Trophoblast cell (in vitro differentiated cells and primary cell): ENCODE measurements around the gene RPS23.
A peak's percentile ranks its signal among the peaks of the same experiment; 100 is the strongest.

ENCODE experiments used
- DNase-seq, 2 donors: peaks; one replicate each; pipeline ENCODE4 v3.0.0-alpha.2; 2016
- H2AFZ ChIP-seq: 2 replicates; pipeline ENCODE4 v1.6.1; 2013; ENCODE audit warnings: low read length, moderate library complexity, mild to moderate bottlenecking; ENCODE audit not compliant: insufficient read depth, poor library complexity
- H2AK5ac ChIP-seq: 2 replicates; pipeline ENCODE4 v1.6.1; 2013; ENCODE audit warnings: mild to moderate bottlenecking, low read length
- H2BK120ac ChIP-seq: 2 replicates; pipeline ENCODE4 v1.6.1; 2013; ENCODE audit warnings: low read length, mild to moderate bottlenecking, moderate library complexity; ENCODE audit not compliant: insufficient read depth, poor library complexity
- H2BK12ac ChIP-seq: 2 replicates; pipeline ENCODE4 v1.6.1; 2013; ENCODE audit warnings: mild to moderate bottlenecking, low read length, moderate library complexity
- H2BK5ac ChIP-seq: 2 replicates; pipeline ENCODE4 v1.6.1; 2013; ENCODE audit warnings: low read length, low read depth, moderate library complexity, mild to moderate bottlenecking; ENCODE audit not compliant: poor library complexity
- H3K14ac ChIP-seq: 2 replicates; pipeline ENCODE4 v1.6.1; 2013; ENCODE audit warnings: mild to moderate bottlenecking, low read length
- H3K18ac ChIP-seq: 2 replicates; pipeline ENCODE4 v1.6.1; 2013; ENCODE audit warnings: mild to moderate bottlenecking, low read length
- H3K23ac ChIP-seq: 2 replicates; pipeline ENCODE4 v1.6.1; 2013; ENCODE audit warnings: low read length
- H3K27ac ChIP-seq: 2 replicates; pipeline ENCODE4 v1.5.1; 2013; ENCODE audit warnings: low read depth, mild to moderate bottlenecking, inconsistent platforms, low read length, moderate library complexity
- H3K27me3 ChIP-seq: 2 replicates; pipeline ENCODE4 v1.6.1; 2013; ENCODE audit warnings: inconsistent platforms, mild to moderate bottlenecking, low read length, moderate library complexity; ENCODE audit not compliant: insufficient read depth
- H3K36me3 ChIP-seq, 2 experiments: 1 replicate in 1 of 2; 2 replicates in 1 of 2; pipeline ENCODE4 v1.6.1; 2013; ENCODE audit warnings: low read length in 2 of 2, mild to moderate bottlenecking in 2 of 2, moderate library complexity in 1 of 2; ENCODE audit not compliant: insufficient read depth in 2 of 2, control insufficient read depth in 1 of 2
- H3K4ac ChIP-seq: 2 replicates; pipeline ENCODE4 v1.6.1; 2013; ENCODE audit warnings: low read depth, mild to moderate bottlenecking, low read length, moderate library complexity
- H3K4me1 ChIP-seq, 2 experiments: 1 replicate in 1 of 2; 2 replicates in 1 of 2; pipeline ENCODE4 v1.6.1; 2013; ENCODE audit warnings: low read length in 2 of 2, mild to moderate bottlenecking in 2 of 2, moderate library complexity in 1 of 2; ENCODE audit not compliant: insufficient read depth in 2 of 2, control insufficient read depth in 1 of 2
- H3K4me2 ChIP-seq: 2 replicates; pipeline ENCODE4 v1.6.1; 2013; ENCODE audit warnings: inconsistent platforms, mild to moderate bottlenecking, low read length, moderate library complexity
- H3K4me3 ChIP-seq: 2 replicates; pipeline ENCODE4 v1.5.1; 2013; ENCODE audit warnings: mild to moderate bottlenecking, low read depth, low read length, inconsistent platforms
- H3K79me1 ChIP-seq: one replicate; pipeline ENCODE4 v1.6.1; 2013; ENCODE audit warnings: low read length
- H3K79me2 ChIP-seq: 2 replicates; pipeline ENCODE4 v1.6.1; 2013; ENCODE audit warnings: low read length, mild to moderate bottlenecking; ENCODE audit not compliant: control insufficient read depth, insufficient read depth, poor library complexity
- H3K9ac ChIP-seq: 2 replicates; pipeline ENCODE4 v1.6.1; 2013; ENCODE audit warnings: mild to moderate bottlenecking, low read length
- H3K9me3 ChIP-seq: 2 replicates; pipeline ENCODE4 v1.6.1; 2013; ENCODE audit warnings: low read depth, mild to moderate bottlenecking, control low read depth, inconsistent platforms, low read length; ENCODE audit not compliant: insufficient read depth
- H4K12ac ChIP-seq: 2 replicates; pipeline ENCODE4 v1.6.1; 2013; ENCODE audit warnings: low read depth, mild to moderate bottlenecking, low read length, moderate library complexity
- H4K8ac ChIP-seq: 2 replicates; pipeline ENCODE4 v1.6.1; 2013; ENCODE audit warnings: low read depth, mild to moderate bottlenecking, low read length, moderate library complexity
- H4K91ac ChIP-seq: one replicate; pipeline ENCODE4 v1.6.1; 2013; ENCODE audit warnings: low read depth, mild to moderate bottlenecking, low read length, moderate library complexity
- WGBS: extraction: QIAGEN DNeasy Blood & Tissue Kit; methylation state at CpG from one replicate; pipeline ENCODE4 v1.1.7; 2013; ENCODE audit warnings: missing lambda C conversion rate; ENCODE audit not compliant: insufficient read length, insufficient coverage; ENCODE audit errors: extremely low coverage; 5-methylcytosine and 5-hydroxymethylcytosine counted together

Gene RPS23

DNA sequence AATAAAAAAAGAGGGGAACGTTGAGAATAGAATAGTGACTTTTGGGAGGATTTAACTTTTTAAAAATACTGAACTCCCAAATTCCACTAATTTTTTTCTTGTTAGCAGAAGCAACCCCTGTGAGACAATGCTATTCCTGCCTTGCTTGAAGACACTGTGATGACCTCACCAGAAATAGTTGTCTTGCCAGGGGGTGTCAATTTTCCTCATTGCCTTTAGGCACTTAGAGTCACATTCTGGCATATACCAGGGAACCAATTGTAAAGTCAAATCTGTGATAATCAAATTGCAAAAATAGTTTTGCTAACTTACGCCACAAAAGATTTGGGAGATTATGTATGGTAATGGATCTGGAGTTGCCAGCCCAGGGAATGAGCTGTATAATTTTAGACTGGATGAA lies 42.8 kb upstream of the RPS23 start:
- DNase-seq = peak; percentile 49 to 68
- Histone ChIP-seq H2BK5ac (no peak overlapping the region), H3K18ac (no peak overlapping the region), H3K27ac (no peak overlapping the region), H3K9ac (no peak overlapping the region), H2AK5ac (no peak overlapping the region), H3K79me2 (no peaks in the 10 kb centered on the region), H3K4me1 (peaks cover 2 to 3% of the 10 kb centered on the region in 2 experiments), H3K4ac (no peak overlapping the region), H3K9me3 (peaks cover 4% of the 10 kb centered on the region), H3K4me2 (no peak overlapping the region), H2BK12ac (no peak overlapping the region), H3K36me3 (no peaks in the 10 kb centered on the region), H4K91ac (no peak overlapping the region), H2BK120ac (no peak overlapping the region), H3K23ac (no peak overlapping the region), H4K8ac (no peak overlapping the region), H3K14ac (no peak overlapping the region), H3K27me3 (peaks cover 2% of the 10 kb centered on the region), H3K79me1 (no peaks in the 10 kb centered on the region), H2AFZ (no peak overlapping the region), H4K12ac (no peak overlapping the region), H3K4me3 (no peak overlapping the region)
- no CpG with 5 or more reads among the region's 2 CpGs for WGBS

DNA sequence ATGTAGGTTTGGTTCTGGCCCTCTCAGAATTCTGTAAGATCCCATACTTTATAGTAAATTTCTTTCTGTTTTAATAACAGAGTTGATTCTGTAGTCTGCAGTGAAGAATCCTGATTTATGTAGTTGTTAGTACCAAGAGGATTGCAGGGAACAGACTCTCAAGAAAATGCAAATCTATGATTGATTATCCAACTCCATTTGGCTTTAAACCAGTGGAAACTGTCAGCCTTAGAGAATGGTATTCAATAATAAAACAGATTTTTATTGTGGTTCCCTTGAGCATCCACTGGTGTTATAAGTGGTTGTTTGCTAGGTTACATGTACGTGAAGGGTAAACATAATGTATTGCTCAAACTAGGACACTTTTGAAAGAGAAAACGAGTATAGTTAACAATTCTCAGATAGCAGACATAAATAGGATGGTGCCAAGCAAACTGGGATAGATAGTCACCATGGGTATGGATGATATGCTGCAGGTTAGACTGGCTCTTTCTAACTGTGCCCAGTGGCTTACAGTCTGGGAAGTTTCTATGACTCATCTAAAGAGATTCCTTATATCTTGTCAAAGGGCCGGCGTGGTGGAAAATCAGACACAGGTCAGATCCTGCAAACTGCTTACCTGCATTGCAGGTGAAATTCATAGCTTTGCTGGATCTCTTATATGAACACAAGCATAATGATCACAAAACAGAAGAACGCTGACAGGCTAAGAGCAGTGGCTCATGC lies 41.7 kb upstream of the RPS23 start:
- H3K4ac ChIP-seq = no peak overlapping the region
- peaks cover 2 to 3% of the 10 kb centered on the region in 2 experiments for H3K4me1 ChIP-seq
- H3K4me2 ChIP-seq = no peak overlapping the region
- no peak overlapping the region for H2BK12ac ChIP-seq
- H3K27me3 ChIP-seq = peaks cover 2% of the 10 kb centered on the region
- DNase-seq = peak; percentile 66 to 77
- no peak overlapping the region for H4K12ac ChIP-seq
- no peak overlapping the region for H2AK5ac ChIP-seq
- no peaks in the 10 kb centered on the region for H3K79me1 ChIP-seq
- no peak overlapping the region for H3K14ac ChIP-seq
- WGBS = no CpG with 5 or more reads among the region's 5 CpGs
- H2AFZ ChIP-seq = no peak overlapping the region
- H3K27ac ChIP-seq = no peak overlapping the region
- no peak overlapping the region for H2BK120ac ChIP-seq
- H3K18ac ChIP-seq = no peak overlapping the region
- H3K4me3 ChIP-seq = no peak overlapping the region
- no peak overlapping the region for H2BK5ac ChIP-seq
- no peak overlapping the region for H3K9ac ChIP-seq
- no peaks in the 10 kb centered on the region for H3K36me3 ChIP-seq
- no peak overlapping the region for H4K91ac ChIP-seq
- H3K79me2 ChIP-seq = no peaks in the 10 kb centered on the region
- H3K9me3 ChIP-seq = peaks cover 1% of the 10 kb centered on the region
- no peak overlapping the region for H3K23ac ChIP-seq
- no peak overlapping the region for H4K8ac ChIP-seq

DNA sequence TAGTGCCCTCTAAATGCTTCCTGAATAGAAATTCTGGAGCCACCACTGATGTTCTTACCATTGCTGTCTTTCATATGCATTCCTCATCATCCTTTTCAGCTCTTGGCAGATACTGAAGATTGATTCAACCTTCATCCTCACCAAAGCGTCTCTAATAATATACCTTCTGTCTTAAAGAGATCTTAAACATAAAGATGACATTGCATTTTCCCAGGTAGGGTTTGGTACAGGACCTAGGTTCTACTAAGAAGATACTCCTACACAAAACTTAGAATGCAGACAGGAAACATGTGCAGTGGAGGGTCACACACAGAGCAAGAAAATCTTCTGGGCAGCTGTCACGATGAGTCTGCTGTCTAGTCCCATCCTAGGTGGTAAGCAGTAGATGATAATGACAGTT lies 41.0 kb upstream of the RPS23 start:
- Histone ChIP-seq H2BK5ac (no peak overlapping the region), H3K14ac (no peak overlapping the region), H2AFZ (no peak overlapping the region), H4K91ac (no peak overlapping the region), H3K27ac (no peak overlapping the region), H3K79me2 (no peaks in the 10 kb centered on the region), H3K79me1 (no peaks in the 10 kb centered on the region), H3K4me3 (no peak overlapping the region), H3K36me3 (no peaks in the 10 kb centered on the region), H3K18ac (no peak overlapping the region), H4K8ac (no peak overlapping the region), H2AK5ac (no peak overlapping the region), H3K4me1 (peaks cover 2 to 3% of the 10 kb centered on the region in 2 experiments), H3K23ac (no peak overlapping the region), H2BK12ac (no peak overlapping the region), H3K27me3 (no peaks in the 10 kb centered on the region), H3K4me2 (no peak overlapping the region), H3K4ac (no peak overlapping the region), H2BK120ac (no peak overlapping the region), H4K12ac (no peak overlapping the region), H3K9me3 (peaks cover 1% of the 10 kb centered on the region), H3K9ac (no peak overlapping the region)
- WGBS = no CpG with 5 or more reads among the region's 2 CpGs
- no peak for DNase-seq

GRCh38 chr5:82314964-82315758 lies 37.0 kb upstream of the RPS23 start:
- no peak overlapping the region for H2BK12ac ChIP-seq

More at GRCh38 chr5:82314964-82315758, 37.0 kb upstream of the RPS23 start:
- Histone ChIP-seq H3K4me3 (no peak overlapping the region), H3K23ac (no peak overlapping the region), H2BK5ac (no peak overlapping the region), H3K18ac (no peak overlapping the region), H3K4me2 (no peak overlapping the region), H3K9ac (no peak overlapping the region), H2AK5ac (no peak overlapping the region), H3K79me2 (no peaks in the 10 kb centered on the region), H3K79me1 (no peaks in the 10 kb centered on the region), H4K91ac (no peak overlapping the region), H3K4ac (no peak overlapping the region), H2BK120ac (no peak overlapping the region), H2AFZ (no peak overlapping the region), H3K4me1 (no peaks in the 10 kb centered on the region), H3K9me3 (no peaks in the 10 kb centered on the region), H4K8ac (no peak overlapping the region), H3K27ac (no peak overlapping the region), H3K36me3 (no peaks in the 10 kb centered on the region), H3K14ac (no peak overlapping the region), H4K12ac (no peak overlapping the region), H3K27me3 (no peaks in the 10 kb centered on the region)
- WGBS = no CpG with 5 or more reads among the region's 4 CpGs
- DNase-seq = no peak
